H1 (cell line): ENCODE results near the gene GIMAP7. TPM values are rescaled to one million over a fixed set of nuclear protein-coding genes. Genes with fewer than 3 reads are reported as not detected.

Experiments
- CTCF ChIA-PET: fragments of 300-600 bp; sonication (Branson Sonifier 250); formaldehyde crosslinking; loops from one replicate; lab custom pipeline; 2021; ENCODE audit not compliant: partially characterized antibody; lab: Charles Lee
- POLR2A ChIA-PET: fragments of 300-600 bp; sonication (Branson Sonifier 250); formaldehyde crosslinking; loops from one replicate; lab custom pipeline; 2021; ENCODE audit warnings: inconsistent platforms; ENCODE audit not compliant: partially characterized antibody; lab: Charles Lee
- DNase-seq, 2 experiments: peaks; one replicate each; pipeline versions ENCODE4 v3.0.0 to v3.0.0-alpha.2; 2010 to 2022; ENCODE audit warnings: low spot score in 2 of 2, low read depth in 1 of 2, mixed read lengths in 1 of 2
- FAIRE-seq: peaks from 2 replicates; lab custom pipeline; 2011; peaks lifted over from hg19 to GRCh38; lab: Jason Lieb, UNC
- H2AFZ ChIP-seq: 2 replicates; pipeline ENCODE4 v1.8.1; 2012; ENCODE audit warnings: low read length, inconsistent platforms
- H2AK5ac ChIP-seq: 2 replicates; pipeline ENCODE4 v1.6.1; 2013; ENCODE audit warnings: low read depth, low read length
- H2BK120ac ChIP-seq: replicated peaks from 2 replicates; pipeline ENCODE3; 2013; ENCODE audit warnings: low read depth, low read length, inconsistent platforms
- H2BK12ac ChIP-seq: 2 replicates; pipeline ENCODE4 v1.6.1; 2013; ENCODE audit warnings: low read depth, low read length
- H2BK15ac ChIP-seq: 2 replicates; pipeline ENCODE4 v1.6.1; 2013; ENCODE audit warnings: low read length
- H2BK20ac ChIP-seq: 2 replicates; pipeline ENCODE4 v1.6.1; 2013; ENCODE audit warnings: low read length
- H2BK5ac ChIP-seq: 2 replicates; pipeline ENCODE4 v1.6.1; 2013; ENCODE audit warnings: low read depth, low read length
- H3K14ac ChIP-seq: 2 replicates; pipeline ENCODE4 v1.6.1; 2013; ENCODE audit warnings: inconsistent platforms; ENCODE audit not compliant: insufficient read length
- H3K18ac ChIP-seq: 2 replicates; pipeline ENCODE4 v1.6.1; 2013; ENCODE audit warnings: low read length; ENCODE audit errors: extremely low read depth
- H3K23ac ChIP-seq: 2 replicates; pipeline ENCODE4 v1.6.1; 2013; ENCODE audit warnings: inconsistent platforms; ENCODE audit not compliant: insufficient read length
- H3K23me2 ChIP-seq: 2 replicates; pipeline ENCODE4 v1.6.1; 2013; ENCODE audit warnings: low read depth, low read length
- H3K27ac ChIP-seq: 2 replicates; pipeline ENCODE4 v1.6.1; 2011; ENCODE audit warnings: low read depth, low read length, inconsistent platforms
- H3K27me3 ChIP-seq, 4 experiments: replicated peaks in 1 of 4; 1 replicate in 1 of 4; 2 replicates in 3 of 4; pipeline versions ENCODE4 v1.6.1 to v1.8.1; 2011 to 2013; ENCODE audit warnings: low read length in 3 of 4, mild to moderate bottlenecking in 3 of 4, inconsistent platforms in 2 of 4, mixed read lengths in 2 of 4, moderate library complexity in 1 of 4; ENCODE audit not compliant: control insufficient read depth in 3 of 4, insufficient read depth in 3 of 4; ENCODE audit errors: extremely low read depth in 1 of 4
- H3K36me3 ChIP-seq, 4 experiments: 2 replicates each; pipeline versions ENCODE4 v1.6.1 to v1.8.1; 2011 to 2013; ENCODE audit warnings: mild to moderate bottlenecking in 4 of 4, low read length in 3 of 4, moderate library complexity in 2 of 4, control low read depth in 1 of 4, inconsistent platforms in 1 of 4; ENCODE audit not compliant: insufficient read depth in 4 of 4, control insufficient read depth in 2 of 4
- H3K4ac ChIP-seq: replicated peaks from 2 replicates; pipeline ENCODE3; 2013; ENCODE audit warnings: low read length, low read depth, mixed read lengths, inconsistent platforms; ENCODE audit not compliant: insufficient read length
- H3K4me1 ChIP-seq, 4 experiments: replicated peaks in 1 of 4; 1 replicate in 1 of 4; 2 replicates in 3 of 4; pipeline versions ENCODE4 v1.6.1 to v1.8.1; 2011 to 2013; ENCODE audit warnings: low read length in 3 of 4, inconsistent platforms in 2 of 4, mixed read lengths in 1 of 4; ENCODE audit not compliant: insufficient read depth in 4 of 4, control insufficient read depth in 3 of 4
- H3K4me2 ChIP-seq, 2 experiments: 2 replicates each; pipeline versions ENCODE4 v1.6.1 to v1.8.1; 2011 to 2013; ENCODE audit warnings: low read depth in 2 of 2, low read length in 2 of 2, control low read depth in 1 of 2, inconsistent platforms in 1 of 2, mild to moderate bottlenecking in 1 of 2; ENCODE audit not compliant: insufficient read depth in 1 of 2
- H3K4me3 ChIP-seq, 4 experiments: fragments of 200-600, 300-600 bp in 1 of 4; sonication (generic), shearing (Covaris generic), sonication (Bioruptor Twin) in 1 of 4; 2 replicates each; pipeline versions ENCODE4 v1.5.1 to v1.8.1; 2011 to 2016; ENCODE audit warnings: low read length in 4 of 4, low read depth in 3 of 4, control low read depth in 2 of 4, inconsistent platforms in 2 of 4, mild to moderate bottlenecking in 2 of 4, mixed read lengths in 1 of 4, moderate library complexity in 1 of 4; ENCODE audit not compliant: insufficient read depth in 2 of 4; ENCODE audit errors: extremely low read depth in 1 of 4
- H3K56ac ChIP-seq: replicated peaks from 2 replicates; pipeline ENCODE3; 2013; ENCODE audit warnings: low read depth, mild to moderate bottlenecking, mixed read lengths, low read length, inconsistent platforms; ENCODE audit not compliant: insufficient read length
- H3K79me1 ChIP-seq: 2 replicates; pipeline ENCODE4 v1.6.1; 2013; ENCODE audit warnings: low read depth, low read length, control low read depth
- H3K79me2 ChIP-seq, 2 experiments: 2 replicates each; pipeline versions ENCODE4 v1.6.1 to v1.8.1; 2012 to 2013; ENCODE audit warnings: low read length in 2 of 2, mild to moderate bottlenecking in 2 of 2, inconsistent platforms in 1 of 2; ENCODE audit not compliant: insufficient read depth in 2 of 2, control insufficient read depth in 1 of 2
- H3K9ac ChIP-seq, 4 experiments: replicated peaks in 1 of 4; 1 replicate in 1 of 4; 2 replicates in 3 of 4; pipeline versions ENCODE4 v1.6.1 to v1.8.1; 2011 to 2013; ENCODE audit warnings: low read depth in 3 of 4, low read length in 3 of 4, control low read depth in 2 of 4, mild to moderate bottlenecking in 2 of 4, moderate library complexity in 2 of 4, inconsistent platforms in 1 of 4; ENCODE audit errors: extremely low read depth in 1 of 4
- H3K9me3 ChIP-seq, 2 experiments: 2 replicates each; pipeline versions ENCODE4 v1.6.1 to v1.8.1; 2012 to 2013; ENCODE audit warnings: mild to moderate bottlenecking in 2 of 2, moderate library complexity in 2 of 2, control low read depth in 1 of 2, inconsistent platforms in 1 of 2, low read depth in 1 of 2, low read length in 1 of 2, mixed read lengths in 1 of 2; ENCODE audit not compliant: insufficient read depth in 2 of 2
- H4K20me1 ChIP-seq, 2 experiments: replicated peaks in 1 of 2; 2 replicates each; pipeline versions ENCODE3 to v1.8.1; 2011 to 2013; ENCODE audit warnings: inconsistent platforms in 2 of 2, low read length in 2 of 2, mild to moderate bottlenecking in 1 of 2; ENCODE audit not compliant: insufficient read depth in 2 of 2, control insufficient read depth in 1 of 2
- H4K5ac ChIP-seq: 2 replicates; pipeline ENCODE4 v1.6.1; 2013; ENCODE audit warnings: low read length, low read depth, mixed read lengths, inconsistent platforms; ENCODE audit not compliant: insufficient read length
- H4K8ac ChIP-seq: 2 replicates; pipeline ENCODE4 v1.8.0; 2013; ENCODE audit warnings: mild to moderate bottlenecking, moderate library complexity, low read length, inconsistent platforms; ENCODE audit not compliant: insufficient read depth; ENCODE audit errors: extremely low read depth
- H4K91ac ChIP-seq: replicated peaks from 2 replicates; pipeline ENCODE3; 2013; ENCODE audit warnings: low read length, mixed read lengths, inconsistent platforms; ENCODE audit not compliant: insufficient read length
- CBX5 ChIP-seq: fragments of 300-800, 300-1000 bp; sonication (generic); IDR thresholded peaks from 2 replicates; pipeline ENCODE4 v1.7.1; 2016; ENCODE audit warnings: antibody characterized with exemption, low read length, low read depth
- CBX8 ChIP-seq: fragments of 300-800, 300-1000 bp; sonication (generic); IDR thresholded peaks from 2 replicates; pipeline ENCODE4 v1.7.1; 2016; ENCODE audit warnings: low read depth, low read length, borderline replicate concordance
- CTBP2 ChIP-seq: IDR thresholded peaks from 2 replicates; pipeline ENCODE4 v1.7.0; 2011; ENCODE audit warnings: borderline replicate concordance, mild to moderate bottlenecking, moderate library complexity, mixed read lengths, low read length; ENCODE audit not compliant: insufficient read depth, insufficient read length
- JUND ChIP-seq: IDR thresholded peaks from 2 replicates; pipeline ENCODE4 v1.6.1; 2011; ENCODE audit warnings: mild to moderate bottlenecking, improper control_type of control experiment, low read length
- KDM1A ChIP-seq: fragments of 200-600, 300-600 bp; sonication (generic); IDR thresholded peaks from 2 replicates; pipeline ENCODE4 v1.7.1; 2016; ENCODE audit warnings: mild to moderate bottlenecking, low read length, borderline replicate concordance
- KDM5A ChIP-seq: fragments of 200-600 bp; IDR thresholded peaks from 2 replicates; pipeline ENCODE4 v1.7.1; 2012; ENCODE audit warnings: mild to moderate bottlenecking, low read length, inconsistent platforms, mixed read lengths
- POLR2AphosphoS5 ChIP-seq: IDR thresholded peaks from 2 replicates; pipeline ENCODE4 v1.6.1; 2011; ENCODE audit warnings: low read depth, low read length
- RFX5 ChIP-seq: IDR thresholded peaks from 2 replicates; pipeline ENCODE4 v1.6.1; 2011; ENCODE audit warnings: low read depth, low read length, improper control_type of control experiment, borderline replicate concordance
- RNF2 ChIP-seq: fragments of 200-900, 300-1000 bp; sonication (generic); IDR thresholded peaks from 2 replicates; pipeline ENCODE4 v1.7.1; 2016; ENCODE audit warnings: borderline replicate concordance, low read depth, mild to moderate bottlenecking, antibody characterized with exemption, low read length; ENCODE audit not compliant: poor library complexity, severe bottlenecking; ENCODE audit errors: missing control alignments
- SP2 ChIP-seq: IDR thresholded peaks from 2 replicates; pipeline ENCODE4 v1.6.1; 2012; ENCODE audit warnings: mild to moderate bottlenecking, low read length, inconsistent platforms
- YY1 ChIP-seq: IDR thresholded peaks from 2 replicates; pipeline ENCODE4 v1.6.1; 2011; ENCODE audit warnings: low read depth, mild to moderate bottlenecking, low read length
- WGBS, 2 experiments: shearing (Covaris generic) in 1 of 2; methylation state at CpG; one replicate each; pipeline versions ENCODE4 v1.1.6 to v1.1.7; 2013 to 2015; ENCODE audit warnings: low lambda C conversion rate in 2 of 2, mixed read lengths in 2 of 2, inconsistent platforms in 1 of 2, low coverage in 1 of 2, missing lambda C conversion rate in 1 of 2; ENCODE audit not compliant: insufficient replicate concordance in 2 of 2, insufficient coverage in 1 of 2, insufficient read length in 1 of 2; ENCODE audit errors: extremely low coverage in 1 of 2, missing lambda C conversion rate in 1 of 2; 5-methylcytosine and 5-hydroxymethylcytosine counted together
- polyA plus RNA-seq, 7 experiments: library from polyadenylated mRNA; depleted of rRNA in 3 of 7; stranded (reverse) in 5 of 7; unstranded in 2 of 7; fragments of >200 nt in 5 of 7; fragments of 200-250 nt in 2 of 7; gene quantifications; 1 replicate in 5 of 7; 2 replicates in 1 of 7; 4 replicates in 1 of 7; pipeline versions ENCODE4 v1.2.1 to v1.2.3, GENCODE V29; 2011 to 2013; ENCODE audit warnings: missing spikeins in 2 of 7, mixed read lengths in 2 of 7
- total RNA-seq: library from RNA; stranded (reverse); fragmentation: NEBNext Ultra II Directional; extraction: Animal tissue kit (Norgen Biotek cat#: 25700); gene quantifications from 2 replicates; pipeline ENCODE4 v1.2.1, GENCODE V29; 2021
- TF ChIP-seq, protein P1 (sequence below), 3 experiments: IDR thresholded peaks; 1 replicate in 2 of 3; 2 replicates in 1 of 3; pipeline versions ENCODE4 v1.5.1 to v1.6.1; 2011; ENCODE audit warnings: low read length in 3 of 3, mild to moderate bottlenecking in 3 of 3, inconsistent platforms in 2 of 3, low read depth in 1 of 3, moderate library complexity in 1 of 3; ENCODE audit not compliant: insufficient read depth in 1 of 3; ENCODE audit errors: control extremely low read depth in 1 of 3

The GIMAP7 gene
- total and polyA plus RNA-seq, 2 of the 8 experiments (the other 6 are each of a cell fraction or from before 2014, with no cell fraction given): not detected

DNA sequence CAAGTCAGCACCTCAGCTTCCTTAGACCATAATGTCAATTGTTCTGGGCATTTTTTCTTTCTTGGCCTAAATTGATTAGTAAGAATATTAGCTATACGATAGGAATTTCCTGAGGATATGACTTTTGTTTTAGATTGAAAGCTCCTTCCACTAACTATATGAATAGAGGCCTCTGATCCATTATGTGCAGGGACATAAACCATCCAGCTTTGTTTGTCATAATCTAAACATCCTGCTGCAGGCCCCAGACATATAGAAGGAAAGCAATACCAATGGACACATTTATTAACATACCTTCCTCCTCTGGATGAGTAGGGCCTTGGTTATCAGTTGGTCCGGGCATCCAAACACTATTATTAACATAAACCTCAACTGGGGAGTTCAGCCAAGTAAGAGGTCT, 48.2 kb downstream of the GIMAP7 start:
- no peak overlapping the region for H4K5ac ChIP-seq
- FAIRE-seq (no peak), DNase-seq (no peak)
- H2AFZ ChIP-seq: no peak overlapping the region
- no peak overlapping the region for H4K8ac ChIP-seq
- H4K91ac ChIP-seq: no peak overlapping the region
- ChIA-PET CTCF (interaction anchor here (1.2 kb wide), 1 partner anchor 114 kb away, joined by 3 read pairs; no protein-coding TSS in a partner anchor), POLR2A (no interaction called here)
- no peak overlapping the region for H3K4ac ChIP-seq
- no peak overlapping the region for H3K4me3 ChIP-seq
- no peak overlapping the region for H2BK12ac ChIP-seq
- H4K20me1 ChIP-seq: no peaks in the 10 kb centered on the region
- H3K4me2 ChIP-seq: no peak overlapping the region
- no peak overlapping the region for H2AK5ac ChIP-seq
- H3K4me1 ChIP-seq: peaks cover 2 to 11% (median 7%) of the 10 kb centered on the region in 4 experiments; a peak in 5 of 7 replicates
- H3K9ac ChIP-seq: no peak overlapping the region
- 69% methylated on average over 2 of the region's 2 CpGs; no CpG with 5 or more reads in 1 of the 2 experiments for WGBS, 2 experiments
- H3K23ac ChIP-seq: no peak overlapping the region
- no peak overlapping the region for H2BK5ac ChIP-seq
- H3K23me2 ChIP-seq: no peaks in the 10 kb centered on the region
- no peak overlapping the region for H3K56ac ChIP-seq
- H3K27me3 ChIP-seq: no peaks in the 10 kb centered on the region
- no peak overlapping the region for H2BK120ac ChIP-seq
- H3K79me1 ChIP-seq: no peaks in the 10 kb centered on the region
- no peak overlapping the region for H3K14ac ChIP-seq
- no peaks in the 10 kb centered on the region for H3K36me3 ChIP-seq
- no peak overlapping the region for H2BK15ac ChIP-seq
- no peak overlapping the region for H3K27ac ChIP-seq
- no peak overlapping the region for H2BK20ac ChIP-seq
- peaks cover 5 to 16% of the 10 kb centered on the region in 2 experiments; a peak in 2 of 4 replicates for H3K9me3 ChIP-seq
- no peak overlapping the region for H3K18ac ChIP-seq
- H3K79me2 ChIP-seq: no peaks in the 10 kb centered on the region
- TF ChIP-seq RFX5: no peak
- no peak for TF ChIP-seq RNF2
- TF ChIP-seq CBX8: no peak
- TF ChIP-seq YY1: no peak
- TF ChIP-seq POLR2AphosphoS5: no peak
- TF ChIP-seq KDM1A: no peak
- TF ChIP-seq SP2: no peak
- TF ChIP-seq CTBP2: no peak
- no peak for TF ChIP-seq CBX5
- TF ChIP-seq JUND: no peak
- TF ChIP-seq, protein P1, sequence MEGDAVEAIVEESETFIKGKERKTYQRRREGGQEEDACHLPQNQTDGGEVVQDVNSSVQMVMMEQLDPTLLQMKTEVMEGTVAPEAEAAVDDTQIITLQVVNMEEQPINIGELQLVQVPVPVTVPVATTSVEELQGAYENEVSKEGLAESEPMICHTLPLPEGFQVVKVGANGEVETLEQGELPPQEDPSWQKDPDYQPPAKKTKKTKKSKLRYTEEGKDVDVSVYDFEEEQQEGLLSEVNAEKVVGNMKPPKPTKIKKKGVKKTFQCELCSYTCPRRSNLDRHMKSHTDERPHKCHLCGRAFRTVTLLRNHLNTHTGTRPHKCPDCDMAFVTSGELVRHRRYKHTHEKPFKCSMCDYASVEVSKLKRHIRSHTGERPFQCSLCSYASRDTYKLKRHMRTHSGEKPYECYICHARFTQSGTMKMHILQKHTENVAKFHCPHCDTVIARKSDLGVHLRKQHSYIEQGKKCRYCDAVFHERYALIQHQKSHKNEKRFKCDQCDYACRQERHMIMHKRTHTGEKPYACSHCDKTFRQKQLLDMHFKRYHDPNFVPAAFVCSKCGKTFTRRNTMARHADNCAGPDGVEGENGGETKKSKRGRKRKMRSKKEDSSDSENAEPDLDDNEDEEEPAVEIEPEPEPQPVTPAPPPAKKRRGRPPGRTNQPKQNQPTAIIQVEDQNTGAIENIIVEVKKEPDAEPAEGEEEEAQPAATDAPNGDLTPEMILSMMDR (IDR thresholded peaks at IDR 0.05; ENCODE audit: control extremely low read depth in 1 of 3, insufficient read depth in 1 of 3, low read depth in 1 of 3, low read length in 3 of 3): no peak
- no peak for TF ChIP-seq KDM5A
